Liver (tissue), 9 donors: ENCODE measurements around the gene HSD17B12. TPM values are rescaled to one million over a fixed set of nuclear protein-coding genes. Genes with fewer than 3 reads are reported as not detected.

Experiments
- DNase-seq: peaks from one replicate; pipeline ENCODE4 v3.0.0-alpha.2; 2017; ENCODE audit warnings: low spot score
- H3K27ac ChIP-seq, 2 donors: one replicate each; pipeline ENCODE4 v1.7.0; 2013; ENCODE audit warnings: inconsistent platforms in 2 of 2, low read length in 2 of 2, control low read depth in 1 of 2, low read depth in 1 of 2, mild to moderate bottlenecking in 1 of 2
- H3K27me3 ChIP-seq, 4 donors: one replicate each; pipeline versions ENCODE4 v1.6.1 to v1.7.0; 2013; ENCODE audit warnings: low read length in 3 of 4, inconsistent platforms in 1 of 4, mild to moderate bottlenecking in 1 of 4, moderate library complexity in 1 of 4; ENCODE audit not compliant: control insufficient read depth in 4 of 4, insufficient read depth in 4 of 4
- H3K36me3 ChIP-seq, 4 donors: one replicate each; pipeline versions ENCODE4 v1.6.1 to v1.7.0; 2013; ENCODE audit warnings: low read length in 3 of 4, mild to moderate bottlenecking in 3 of 4, low read depth in 1 of 4, moderate library complexity in 1 of 4; ENCODE audit not compliant: control insufficient read depth in 4 of 4, insufficient read depth in 3 of 4
- H3K4me1 ChIP-seq, 4 donors: one replicate each; pipeline versions ENCODE4 v1.6.1 to v1.7.0; 2013; ENCODE audit warnings: low read length in 3 of 4, mild to moderate bottlenecking in 3 of 4, moderate library complexity in 1 of 4; ENCODE audit not compliant: control insufficient read depth in 4 of 4, insufficient read depth in 4 of 4
- H3K4me3 ChIP-seq, 3 donors: one replicate each; pipeline versions ENCODE4 v1.6.1 to v1.7.0; 2013; ENCODE audit warnings: low read length in 3 of 3, control low read depth in 1 of 3, low read depth in 1 of 3, mild to moderate bottlenecking in 1 of 3
- H3K9ac ChIP-seq, 2 donors: one replicate each; pipeline ENCODE4 v1.7.0; 2013; ENCODE audit warnings: low read length in 2 of 2, mild to moderate bottlenecking in 2 of 2, moderate library complexity in 2 of 2, control low read depth in 1 of 2, low read depth in 1 of 2
- H3K9me3 ChIP-seq, 4 donors: one replicate each; pipeline versions ENCODE4 v1.6.1 to v1.7.0; 2013; ENCODE audit warnings: low read length in 3 of 4; ENCODE audit not compliant: control insufficient read depth in 4 of 4
- CTCF ChIP-seq: fragments of 150-350 bp; IDR thresholded peaks from 2 replicates; pipeline ENCODE4 v1.5.1; 2017; ENCODE audit warnings: improper control_type of control experiment, low read depth, low read length; ENCODE audit not compliant: missing input control
- EGR1 ChIP-seq, 2 donors: IDR thresholded peaks; 2 replicates each; pipeline ENCODE4 v1.6.1; 2016 to 2018; ENCODE audit warnings: antibody characterized with exemption in 2 of 2, low read depth in 2 of 2
- FOXA1 ChIP-seq: IDR thresholded peaks from 2 replicates; pipeline ENCODE4 v1.6.1; 2016; ENCODE audit warnings: antibody characterized with exemption
- GABPA ChIP-seq, 2 donors: IDR thresholded peaks in 1 of 2; conservative IDR thresholded peaks in 1 of 2; 2 replicates each; pipeline ENCODE4 v1.6.1; 2016; ENCODE audit warnings: antibody characterized with exemption in 2 of 2, mild to moderate bottlenecking in 1 of 2, moderate library complexity in 1 of 2
- HNF4A ChIP-seq, 2 donors: conservative IDR thresholded peaks; 2 replicates each; pipeline ENCODE4 v1.6.1; 2016; ENCODE audit warnings: antibody characterized with exemption in 2 of 2, mild to moderate bottlenecking in 2 of 2
- JUND ChIP-seq, 2 donors: IDR thresholded peaks; 2 replicates each; pipeline ENCODE4 v1.6.1; 2016; ENCODE audit warnings: antibody characterized with exemption in 2 of 2
- RAD21 ChIP-seq, 2 donors: IDR thresholded peaks; 2 replicates each; pipeline ENCODE4 v1.6.1; 2016; ENCODE audit warnings: antibody characterized with exemption in 2 of 2, mild to moderate bottlenecking in 2 of 2
- RXRA ChIP-seq, 2 donors: IDR thresholded peaks; 2 replicates each; pipeline ENCODE4 v1.6.1; 2017 to 2018; ENCODE audit warnings: antibody characterized with exemption in 2 of 2, mild to moderate bottlenecking in 1 of 2
- SP1 ChIP-seq: IDR thresholded peaks from 2 replicates; pipeline ENCODE4 v1.6.1; 2018; ENCODE audit warnings: antibody characterized with exemption, mild to moderate bottlenecking
- TAF1 ChIP-seq: conservative IDR thresholded peaks from 2 replicates; pipeline ENCODE4 v1.6.1; 2016; ENCODE audit warnings: antibody characterized with exemption, mild to moderate bottlenecking
- YY1 ChIP-seq: IDR thresholded peaks from 2 replicates; pipeline ENCODE4 v1.6.1; 2016; ENCODE audit warnings: antibody characterized with exemption, mild to moderate bottlenecking
- WGBS: extraction: QIAGEN DNeasy Blood & Tissue Kit; methylation state at CpG from one replicate; pipeline ENCODE4 v1.1.7; 2013; 5-methylcytosine and 5-hydroxymethylcytosine counted together
- polyA plus RNA-seq, 2 donors: library from polyadenylated mRNA; stranded (reverse) in 1 of 2; unstranded in 1 of 2; fragments of 200-250 nt in 1 of 2; fragments of >200 nt in 1 of 2; fragmentation: Nextera tagmentation in 1 of 2; extraction: Ambion mirVana in 1 of 2; gene quantifications; one replicate each; pipeline versions ENCODE4 v1.2.1 to v1.2.3, GENCODE V29; 2013 to 2015
- total RNA-seq, 2 donors: library from RNA; depleted of rRNA; stranded (reverse); fragments of >200 nt; gene quantifications; one replicate each; pipeline ENCODE4 v1.2.3, GENCODE V29; 2014
- TF ChIP-seq, protein P1 (sequence below): IDR thresholded peaks from 2 replicates; pipeline ENCODE4 v1.6.1; 2016; ENCODE audit warnings: antibody characterized with exemption, mild to moderate bottlenecking
- TF ChIP-seq, protein P2 (sequence below): IDR thresholded peaks from 2 replicates; pipeline ENCODE4 v1.6.1; 2016; ENCODE audit warnings: antibody characterized with exemption
- TF ChIP-seq, protein P3 (sequence below): IDR thresholded peaks from 2 replicates; pipeline ENCODE4 v1.6.1; 2016; ENCODE audit warnings: antibody characterized with exemption
- TF ChIP-seq, protein P4 (sequence below): IDR thresholded peaks from 2 replicates; pipeline ENCODE4 v1.6.1; 2016; ENCODE audit warnings: antibody characterized with exemption
- donor health status: healthy.
- donor health status: healthy.
- donor health status: healthy.
- donor health status: healthy.
- donor health status: healthy.

The HSD17B12 gene
- total and polyA plus RNA-seq, 4 donors = 50.3 to 126 (median 68.3) TPM

GRCh38 chr11:43732225-43732624 is 51.7 kb downstream of the HSD17B12 start:
- WGBS = 91% methylated on average over 3 of the region's 3 CpGs
- Histone ChIP-seq H3K27ac (no peak overlapping the region), H3K36me3 (peaks cover 0 to 6% (median 2%) of the 10 kb centered on the region in 4 donors), H3K9me3 (no peaks in the 10 kb centered on the region), H3K4me3 (no peak overlapping the region), H3K27me3 (no peaks in the 10 kb centered on the region), H3K4me1 (no peaks in the 10 kb centered on the region), H3K9ac (no peak overlapping the region)
- no peak for DNase-seq
- no peak for TF ChIP-seq SP1

GRCh38 chr11:43734256-43734655 is 53.7 kb downstream of the HSD17B12 start:
- WGBS = 97% methylated on average over 12 of the region's 12 CpGs
- Histone ChIP-seq H3K36me3 (peaks cover 0 to 6% (median 2%) of the 10 kb centered on the region in 4 donors), H3K27me3 (no peaks in the 10 kb centered on the region), H3K9ac (no peak overlapping the region), H3K4me1 (peaks cover 0 to 4% (median 2%) of the 10 kb centered on the region in 4 donors), H3K9me3 (no peaks in the 10 kb centered on the region), H3K4me3 (no peak overlapping the region), H3K27ac (no peak overlapping the region)
- TF ChIP-seq, protein P1, sequence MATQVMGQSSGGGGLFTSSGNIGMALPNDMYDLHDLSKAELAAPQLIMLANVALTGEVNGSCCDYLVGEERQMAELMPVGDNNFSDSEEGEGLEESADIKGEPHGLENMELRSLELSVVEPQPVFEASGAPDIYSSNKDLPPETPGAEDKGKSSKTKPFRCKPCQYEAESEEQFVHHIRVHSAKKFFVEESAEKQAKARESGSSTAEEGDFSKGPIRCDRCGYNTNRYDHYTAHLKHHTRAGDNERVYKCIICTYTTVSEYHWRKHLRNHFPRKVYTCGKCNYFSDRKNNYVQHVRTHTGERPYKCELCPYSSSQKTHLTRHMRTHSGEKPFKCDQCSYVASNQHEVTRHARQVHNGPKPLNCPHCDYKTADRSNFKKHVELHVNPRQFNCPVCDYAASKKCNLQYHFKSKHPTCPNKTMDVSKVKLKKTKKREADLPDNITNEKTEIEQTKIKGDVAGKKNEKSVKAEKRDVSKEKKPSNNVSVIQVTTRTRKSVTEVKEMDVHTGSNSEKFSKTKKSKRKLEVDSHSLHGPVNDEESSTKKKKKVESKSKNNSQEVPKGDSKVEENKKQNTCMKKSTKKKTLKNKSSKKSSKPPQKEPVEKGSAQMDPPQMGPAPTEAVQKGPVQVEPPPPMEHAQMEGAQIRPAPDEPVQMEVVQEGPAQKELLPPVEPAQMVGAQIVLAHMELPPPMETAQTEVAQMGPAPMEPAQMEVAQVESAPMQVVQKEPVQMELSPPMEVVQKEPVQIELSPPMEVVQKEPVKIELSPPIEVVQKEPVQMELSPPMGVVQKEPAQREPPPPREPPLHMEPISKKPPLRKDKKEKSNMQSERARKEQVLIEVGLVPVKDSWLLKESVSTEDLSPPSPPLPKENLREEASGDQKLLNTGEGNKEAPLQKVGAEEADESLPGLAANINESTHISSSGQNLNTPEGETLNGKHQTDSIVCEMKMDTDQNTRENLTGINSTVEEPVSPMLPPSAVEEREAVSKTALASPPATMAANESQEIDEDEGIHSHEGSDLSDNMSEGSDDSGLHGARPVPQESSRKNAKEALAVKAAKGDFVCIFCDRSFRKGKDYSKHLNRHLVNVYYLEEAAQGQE = no peak
- TF ChIP-seq GABPA (IDR thresholded peaks at IDR 0.05 in 1 of 2, conservative IDR thresholded peaks at IDR 0.05 in 1 of 2) (no peak), TAF1 (no peak), YY1 (no peak), JUND (IDR thresholded peaks at IDR 0.05) (no peak), RAD21 (IDR thresholded peaks at IDR 0.05) (no peak), FOXA1 (no peak), SP1 (no peak), HNF4A (conservative IDR thresholded peaks at IDR 0.05) (no peak), CTCF (no peak), EGR1 (IDR thresholded peaks at IDR 0.05; ENCODE audit: low read depth in 2 of 2) (no peak), RXRA (IDR thresholded peaks at IDR 0.05) (no peak)
- TF ChIP-seq, protein P2, sequence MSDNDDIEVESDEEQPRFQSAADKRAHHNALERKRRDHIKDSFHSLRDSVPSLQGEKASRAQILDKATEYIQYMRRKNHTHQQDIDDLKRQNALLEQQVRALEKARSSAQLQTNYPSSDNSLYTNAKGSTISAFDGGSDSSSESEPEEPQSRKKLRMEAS = no peak
- TF ChIP-seq, protein P3, sequence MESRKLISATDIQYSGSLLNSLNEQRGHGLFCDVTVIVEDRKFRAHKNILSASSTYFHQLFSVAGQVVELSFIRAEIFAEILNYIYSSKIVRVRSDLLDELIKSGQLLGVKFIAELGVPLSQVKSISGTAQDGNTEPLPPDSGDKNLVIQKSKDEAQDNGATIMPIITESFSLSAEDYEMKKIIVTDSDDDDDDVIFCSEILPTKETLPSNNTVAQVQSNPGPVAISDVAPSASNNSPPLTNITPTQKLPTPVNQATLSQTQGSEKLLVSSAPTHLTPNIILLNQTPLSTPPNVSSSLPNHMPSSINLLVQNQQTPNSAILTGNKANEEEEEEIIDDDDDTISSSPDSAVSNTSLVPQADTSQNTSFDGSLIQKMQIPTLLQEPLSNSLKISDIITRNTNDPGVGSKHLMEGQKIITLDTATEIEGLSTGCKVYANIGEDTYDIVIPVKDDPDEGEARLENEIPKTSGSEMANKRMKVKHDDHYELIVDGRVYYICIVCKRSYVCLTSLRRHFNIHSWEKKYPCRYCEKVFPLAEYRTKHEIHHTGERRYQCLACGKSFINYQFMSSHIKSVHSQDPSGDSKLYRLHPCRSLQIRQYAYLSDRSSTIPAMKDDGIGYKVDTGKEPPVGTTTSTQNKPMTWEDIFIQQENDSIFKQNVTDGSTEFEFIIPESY = no peak
- TF ChIP-seq, protein P4, sequence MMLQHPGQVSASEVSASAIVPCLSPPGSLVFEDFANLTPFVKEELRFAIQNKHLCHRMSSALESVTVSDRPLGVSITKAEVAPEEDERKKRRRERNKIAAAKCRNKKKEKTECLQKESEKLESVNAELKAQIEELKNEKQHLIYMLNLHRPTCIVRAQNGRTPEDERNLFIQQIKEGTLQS = no peak
- DNase-seq = no peak
